Neural progenitor cell (in vitro differentiated cells): ENCODE results near the gene GPR15. TPM values are rescaled to one million over a fixed set of nuclear protein-coding genes. Genes with fewer than 3 reads are reported as not detected.

Experiments used
- DNase-seq: peaks from one replicate; pipeline ENCODE4 v3.0.0-alpha.2; 2016; ENCODE audit warnings: low spot score
- H2AFZ ChIP-seq: fragments of 200-600 bp; sonication (generic); replicated peaks from 2 replicates; pipeline ENCODE4 v1.6.1; 2016; ENCODE audit warnings: antibody characterized with exemption
- H3F3A ChIP-seq: fragments of 200-600 bp; sonication (generic); 2 replicates; pipeline ENCODE4 v1.6.1; 2016; ENCODE audit warnings: antibody characterized with exemption, low read depth
- H3K27ac ChIP-seq: fragments of 200-600 bp; sonication (generic); 2 replicates; pipeline ENCODE4 v1.5.1; 2016; ENCODE audit warnings: mild to moderate bottlenecking
- H3K27me3 ChIP-seq: fragments of 200-600 bp; sonication (generic); 2 replicates; pipeline ENCODE4 v1.6.1; 2016; ENCODE audit warnings: mild to moderate bottlenecking, moderate library complexity
- H3K36me3 ChIP-seq: fragments of 200-600 bp; sonication (generic); 2 replicates; pipeline ENCODE4 v1.5.1; 2016
- H3K4me1 ChIP-seq: fragments of 200-600 bp; sonication (generic); 2 replicates; pipeline ENCODE4 v1.6.1; 2016; ENCODE audit warnings: mixed run types
- H3K4me2 ChIP-seq: fragments of 200-600 bp; sonication (generic); 2 replicates; pipeline ENCODE4 v1.6.1; 2016
- H3K4me3 ChIP-seq: fragments of 200-600 bp; sonication (generic); 2 replicates; pipeline ENCODE4 v1.5.1; 2016
- H3K79me2 ChIP-seq: fragments of 200-600 bp; sonication (generic); 2 replicates; pipeline ENCODE4 v1.6.1; 2016; ENCODE audit warnings: low read depth
- H3K9ac ChIP-seq: fragments of 200-600 bp; sonication (generic); 2 replicates; pipeline ENCODE4 v1.6.1; 2016
- H3K9me3 ChIP-seq: fragments of 200-600 bp; sonication (generic); 2 replicates; pipeline ENCODE4 v1.5.1; 2016; ENCODE audit warnings: low read depth
- H4K20me1 ChIP-seq: fragments of 200-600 bp; sonication (generic); 2 replicates; pipeline ENCODE4 v1.6.1; 2016; ENCODE audit warnings: low read depth
- H3K27ac Mint-ChIP-seq: 3 replicates; pipeline ENCODE4 v1.8.0; 2021; ENCODE audit warnings: mixed read lengths
- H3K27me3 Mint-ChIP-seq: 2 replicates; pipeline ENCODE4 v1.8.0; 2022; ENCODE audit warnings: low read depth, mild to moderate bottlenecking, inconsistent platforms, moderate library complexity, mixed read lengths; ENCODE audit not compliant: insufficient read depth
- H3K36me3 Mint-ChIP-seq: 3 replicates; pipeline ENCODE4 v1.8.0; 2021; ENCODE audit warnings: mixed read lengths
- H3K4me1 Mint-ChIP-seq: 3 replicates; pipeline ENCODE4 v1.8.0; 2021; ENCODE audit warnings: mixed read lengths
- H3K4me3 Mint-ChIP-seq: 3 replicates; pipeline ENCODE4 v1.8.0; 2021; ENCODE audit warnings: mild to moderate bottlenecking, moderate library complexity, mixed read lengths
- H3K9me3 Mint-ChIP-seq: 3 replicates; pipeline ENCODE4 v1.8.0; 2020; ENCODE audit warnings: mixed read lengths
- EZH2 ChIP-seq: fragments of 200-600 bp; sonication (generic); IDR thresholded peaks from 2 replicates; pipeline ENCODE4 v1.6.1; 2017; ENCODE audit warnings: antibody characterized with exemption, mild to moderate bottlenecking, moderate library complexity
- EZH2phosphoT487 ChIP-seq: fragments of 200-600 bp; sonication (generic); IDR thresholded peaks from 2 replicates; pipeline ENCODE4 v1.6.1; 2017; ENCODE audit warnings: antibody characterized with exemption
- total RNA-seq: library from RNA; depleted of rRNA; stranded (reverse); fragments of >200 nt; gene quantifications from 2 replicates; pipeline ENCODE4 v1.2.3, GENCODE V29; 2015; ENCODE audit warnings: low replicate concordance
- TF ChIP-seq, protein P1 (sequence below): fragments of 200-600 bp; sonication (generic); IDR thresholded peaks from 2 replicates; pipeline ENCODE4 v1.5.1; 2017; ENCODE audit warnings: antibody characterized with exemption, mild to moderate bottlenecking

GPR15 gene
- total RNA-seq, 1 donor from 2014 or later = not detected

- TF ChIP-seq EZH2phosphoT487 (no peak), EZH2 (no peak)
- TF ChIP-seq, protein P1, sequence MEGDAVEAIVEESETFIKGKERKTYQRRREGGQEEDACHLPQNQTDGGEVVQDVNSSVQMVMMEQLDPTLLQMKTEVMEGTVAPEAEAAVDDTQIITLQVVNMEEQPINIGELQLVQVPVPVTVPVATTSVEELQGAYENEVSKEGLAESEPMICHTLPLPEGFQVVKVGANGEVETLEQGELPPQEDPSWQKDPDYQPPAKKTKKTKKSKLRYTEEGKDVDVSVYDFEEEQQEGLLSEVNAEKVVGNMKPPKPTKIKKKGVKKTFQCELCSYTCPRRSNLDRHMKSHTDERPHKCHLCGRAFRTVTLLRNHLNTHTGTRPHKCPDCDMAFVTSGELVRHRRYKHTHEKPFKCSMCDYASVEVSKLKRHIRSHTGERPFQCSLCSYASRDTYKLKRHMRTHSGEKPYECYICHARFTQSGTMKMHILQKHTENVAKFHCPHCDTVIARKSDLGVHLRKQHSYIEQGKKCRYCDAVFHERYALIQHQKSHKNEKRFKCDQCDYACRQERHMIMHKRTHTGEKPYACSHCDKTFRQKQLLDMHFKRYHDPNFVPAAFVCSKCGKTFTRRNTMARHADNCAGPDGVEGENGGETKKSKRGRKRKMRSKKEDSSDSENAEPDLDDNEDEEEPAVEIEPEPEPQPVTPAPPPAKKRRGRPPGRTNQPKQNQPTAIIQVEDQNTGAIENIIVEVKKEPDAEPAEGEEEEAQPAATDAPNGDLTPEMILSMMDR = no peak
- no peaks in the 10 kb centered on the region for H3K4me1 ChIP-seq
- H3K4me3 ChIP-seq = no peak overlapping the region
- Mint-ChIP-seq H3K4me3 (no peak overlapping the region), H3K4me1 (no peaks in the 10 kb centered on the region), H3K27me3 (peaks cover 2% of the 10 kb centered on the region), H3K9me3 (no peaks in the 10 kb centered on the region), H3K36me3 (no peaks in the 10 kb centered on the region), H3K27ac (no peak overlapping the region)
- H3K27ac ChIP-seq = no peak overlapping the region
- H3K79me2 ChIP-seq = no peaks in the 10 kb centered on the region
- H4K20me1 ChIP-seq = no peaks in the 10 kb centered on the region
- no peaks in the 10 kb centered on the region for H3K27me3 ChIP-seq
- no peaks in the 10 kb centered on the region for H3K9me3 ChIP-seq
- no peak overlapping the region for H3K9ac ChIP-seq
- H2AFZ ChIP-seq = no peak overlapping the region
- no peaks in the 10 kb centered on the region for H3F3A ChIP-seq
- DNase-seq = no peak
- no peaks in the 10 kb centered on the region for H3K36me3 ChIP-seq
- H3K4me2 ChIP-seq = no peak overlapping the region
Observed at GRCh38 chr3:98563661-98564281, 32.0 kb downstream of the GPR15 start.

DNA sequence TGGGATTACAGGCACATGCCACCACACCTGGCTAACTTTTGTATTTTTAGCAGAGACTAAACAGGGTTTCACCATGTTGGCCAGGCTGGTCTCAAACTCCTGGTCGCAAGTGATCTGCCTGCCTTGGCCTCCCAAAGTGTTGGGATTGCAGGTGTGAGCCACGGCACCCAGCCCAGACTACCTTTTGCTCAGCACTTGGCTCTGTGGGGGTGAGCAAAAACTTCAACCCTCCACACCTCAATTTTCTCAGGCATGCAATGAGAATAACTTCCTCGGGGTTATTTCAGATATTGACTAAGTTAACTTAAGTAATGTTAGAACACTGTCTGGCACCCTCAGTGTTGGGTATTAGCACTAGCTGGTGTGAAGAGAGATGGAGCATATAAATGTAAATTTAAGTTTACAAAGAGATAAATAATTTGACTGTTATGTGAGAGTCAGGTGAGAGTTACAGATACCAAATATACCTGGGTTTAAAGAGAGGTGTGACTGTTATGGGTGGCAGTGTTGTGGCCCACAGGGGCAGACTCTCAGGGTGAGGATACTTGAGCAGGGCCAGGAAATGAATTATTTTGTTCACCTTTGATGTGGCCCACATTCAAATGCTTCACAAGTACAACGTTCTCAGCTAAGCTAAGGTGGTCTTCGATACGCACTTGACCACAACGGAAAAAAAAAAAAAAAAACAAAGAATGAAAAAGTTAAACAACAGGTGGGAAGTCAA, 32.7 kb downstream of the GPR15 start:
- no peak overlapping the region for H2AFZ ChIP-seq
- Mint-ChIP-seq H3K27ac (no peak overlapping the region), H3K9me3 (no peaks in the 10 kb centered on the region), H3K27me3 (peaks cover 2% of the 10 kb centered on the region), H3K4me1 (no peaks in the 10 kb centered on the region), H3K4me3 (no peak overlapping the region), H3K36me3 (no peaks in the 10 kb centered on the region)
- H4K20me1 ChIP-seq = no peaks in the 10 kb centered on the region
- H3K4me3 ChIP-seq = no peak overlapping the region
- no peak for DNase-seq
- H3K9me3 ChIP-seq = no peaks in the 10 kb centered on the region
- H3K79me2 ChIP-seq = no peaks in the 10 kb centered on the region
- TF ChIP-seq EZH2phosphoT487 (no peak), EZH2 (no peak)
- TF ChIP-seq, protein P1 = no peak
- no peak overlapping the region for H3K9ac ChIP-seq
- H3K36me3 ChIP-seq = no peaks in the 10 kb centered on the region
- no peaks in the 10 kb centered on the region for H3K27me3 ChIP-seq
- H3K27ac ChIP-seq = no peak overlapping the region
- H3K4me1 ChIP-seq = no peaks in the 10 kb centered on the region
- no peak overlapping the region for H3K4me2 ChIP-seq
- no peaks in the 10 kb centered on the region for H3F3A ChIP-seq

- no peak for TF ChIP-seq EZH2
- TF ChIP-seq, protein P1 = no peak
- no peak for TF ChIP-seq EZH2phosphoT487
- no peak for DNase-seq
- Mint-ChIP-seq H3K4me3 (no peak overlapping the region), H3K27ac (no peak overlapping the region), H3K9me3 (no peaks in the 10 kb centered on the region), H3K4me1 (no peaks in the 10 kb centered on the region), H3K27me3 (no peaks in the 10 kb centered on the region), H3K36me3 (no peaks in the 10 kb centered on the region)
- no peaks in the 10 kb centered on the region for H4K20me1 ChIP-seq
- no peaks in the 10 kb centered on the region for H3K4me1 ChIP-seq
- H3K36me3 ChIP-seq = no peaks in the 10 kb centered on the region
- H3K27ac ChIP-seq = no peak overlapping the region
- no peak overlapping the region for H3K9ac ChIP-seq
- H3K9me3 ChIP-seq = no peaks in the 10 kb centered on the region
- no peak overlapping the region for H3K4me2 ChIP-seq
- no peak overlapping the region for H2AFZ ChIP-seq
- H3K27me3 ChIP-seq = no peaks in the 10 kb centered on the region
- H3F3A ChIP-seq = no peaks in the 10 kb centered on the region
- no peak overlapping the region for H3K4me3 ChIP-seq
- H3K79me2 ChIP-seq = no peaks in the 10 kb centered on the region
Observed at GRCh38 chr3:98565237-98565643, 33.5 kb downstream of the GPR15 start.
